GM23248 (cell line): ENCODE data around the gene LCE7A.

Experiments
- EZH2 ChIP-seq: fragments of 200-600 bp; sonication (generic); IDR thresholded peaks from 2 replicates; pipeline ENCODE4 v1.6.1; 2018; ENCODE audit warnings: antibody characterized with exemption, mild to moderate bottlenecking; ENCODE audit not compliant: insufficient read depth, poor library complexity, severe bottlenecking
- EZH2phosphoT487 ChIP-seq: fragments of 200-600 bp; sonication (generic); IDR thresholded peaks from 2 replicates; pipeline ENCODE4 v1.6.1; 2018; ENCODE audit warnings: antibody characterized with exemption, moderate library complexity, mild to moderate bottlenecking, low read depth; ENCODE audit not compliant: insufficient read depth

- TF ChIP-seq EZH2 (no peak), EZH2phosphoT487 (no peak)
Measured at GRCh38 chr1:152899883-152900282, 40.1 kb downstream of the LCE7A start.
